Vagina (tissue), 2 donors: ENCODE measurements around the gene GHR.

Source experiments
- POLR2A ChIP-seq, 2 donors: fragments of 450-650 bp; IDR thresholded peaks; one replicate each; pipeline ENCODE4 v1.6.1; 2017; ENCODE audit warnings: antibody characterized with exemption in 2 of 2, mild to moderate bottlenecking in 2 of 2, moderate library complexity in 2 of 2
- POLR2AphosphoS5 ChIP-seq, 2 donors: sonication (generic); formaldehyde crosslinking; IDR thresholded peaks; one replicate each; pipeline ENCODE4 v1.9.0; 2017; ENCODE audit warnings: antibody characterized with exemption in 2 of 2, mild to moderate bottlenecking in 2 of 2, low read depth in 1 of 2; ENCODE audit not compliant: insufficient read depth in 1 of 2

GRCh38 chr5:42641336-42642005 lies 218.2 kb downstream of the GHR start:
- TF ChIP-seq POLR2AphosphoS5 (IDR thresholded peaks at IDR 0.05; ENCODE audit: insufficient read depth in 1 of 2, low read depth in 1 of 2) (no peak), POLR2A (IDR thresholded peaks at IDR 0.05) (no peak)
